Measurements from ENCODE around the gene INVS. TPM values are rescaled to one million over a fixed set of nuclear protein-coding genes. Genes with fewer than 3 reads are reported as not detected.

INVS gene
- total and polyA plus RNA-seq, 2 experiments from 2014 or later = 8.5 to 17.0 TPM

DNA sequence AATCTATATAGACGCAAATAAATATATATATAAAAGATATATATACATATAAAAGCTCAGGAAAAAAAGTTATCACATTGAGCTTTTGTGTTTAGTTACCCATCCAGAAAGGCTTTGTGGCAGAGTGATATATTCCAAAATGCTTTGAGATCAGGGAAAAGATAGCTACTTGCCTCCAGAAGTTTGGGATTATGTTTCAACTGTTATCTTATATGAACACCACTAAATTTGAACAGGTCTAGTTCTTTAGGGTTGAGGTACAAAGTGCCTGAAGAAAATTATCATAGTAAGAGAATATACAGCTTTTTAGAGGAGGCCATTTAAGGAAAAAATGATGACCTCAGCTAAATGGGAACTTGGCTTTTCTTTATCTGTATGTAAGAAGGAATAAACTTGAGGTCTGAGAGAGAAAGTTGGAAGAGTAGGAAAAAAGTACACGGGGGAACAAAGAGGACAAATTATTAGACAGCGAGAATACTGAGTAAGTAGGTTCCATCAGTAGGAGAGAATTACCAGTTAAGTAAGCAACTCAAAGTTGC lies 2.6 kb upstream of the INVS start:
- Histone ChIP-seq H3K9me3 (ENCODE audit: low read depth) (no peaks in the 10 kb centered on the region), H3K4me3 (no peak overlapping the region), H3K9me2 (ENCODE audit: insufficient read depth) (no peaks in the 10 kb centered on the region), H3K9ac (no peak overlapping the region), H3F3A (ENCODE audit: insufficient read depth) (peaks cover 18% of the 10 kb centered on the region), H3K36me3 (ENCODE audit: low read depth) (no peaks in the 10 kb centered on the region), H3K4me2 (ENCODE audit: unreplicated experiment) (no peak overlapping the region), H3K79me2 (ENCODE audit: insufficient read depth) (peaks cover 81% of the 10 kb centered on the region), H4K20me1 (ENCODE audit: insufficient read depth) (peaks cover 13% of the 10 kb centered on the region), H3K27ac (no peak overlapping the region), H3K27me3 (replicated peaks; ENCODE audit: insufficient read depth) (no peaks in the 10 kb centered on the region), H2AFZ (no peak overlapping the region), H3K4me1 (ENCODE audit: insufficient read depth) (peaks cover 21% of the 10 kb centered on the region; the same call in 1 of the 2 replicates)
- no peak for DNase-seq
- TF ChIP-seq EZH2 (IDR thresholded peaks at IDR 0.05; ENCODE audit: insufficient read depth, poor library complexity, severe bottlenecking) = no peak
- in situ Hi-C loops (cut with MboI) = no loop called here
- 74 to 80% methylated on average over 3 of the region's 3 CpGs for WGBS, 2 experiments (ENCODE audit: low coverage in 1 of 2, low lambda C conversion rate in 2 of 2, missing lambda C conversion rate in 2 of 2)

GRCh38 chr9:100098046-100098886 lies 777 bp upstream of the INVS start:
- 2 to 3% methylated on average over 37 of the region's 37 CpGs for WGBS, 2 experiments (ENCODE audit: low coverage in 1 of 2, low lambda C conversion rate in 2 of 2, missing lambda C conversion rate in 2 of 2)
- Histone ChIP-seq H3K4me1 (ENCODE audit: insufficient read depth) (peaks cover 21% of the 10 kb centered on the region; the same call in 1 of the 2 replicates), H3K9me3 (ENCODE audit: low read depth) (no peaks in the 10 kb centered on the region), H3K36me3 (ENCODE audit: low read depth) (no peaks in the 10 kb centered on the region), H3K9ac (peak overlapping the region; percentile 91), H3K79me2 (ENCODE audit: insufficient read depth) (peaks cover 66% of the 10 kb centered on the region), H2AFZ (peak overlapping the region; percentile 84), H4K20me1 (ENCODE audit: insufficient read depth) (peaks cover 3% of the 10 kb centered on the region; the same call in 1 of the 2 replicates), H3K27me3 (replicated peaks; ENCODE audit: insufficient read depth) (no peaks in the 10 kb centered on the region), H3K27ac (peak overlapping the region; percentile 85), H3K4me2 (ENCODE audit: unreplicated experiment) (peak overlapping the region; percentile 85), H3K9me2 (ENCODE audit: insufficient read depth) (no peaks in the 10 kb centered on the region), H3F3A (ENCODE audit: insufficient read depth) (peaks cover 18% of the 10 kb centered on the region), H3K4me3 (peak overlapping the region; percentile 97)
- DNase-seq = peak; percentile 78
- TF ChIP-seq EZH2phosphoT487 (IDR thresholded peaks at IDR 0.05; ENCODE audit: insufficient read depth, low read depth) (no peak), EZH2 (IDR thresholded peaks at IDR 0.05; ENCODE audit: insufficient read depth, poor library complexity, severe bottlenecking) (no peak)
- in situ Hi-C loops (cut with MboI) = no loop called here

- peak overlapping the region; percentile 91 for H3K9ac ChIP-seq
- H3K79me2 ChIP-seq (ENCODE audit: insufficient read depth) = peaks cover 52% of the 10 kb centered on the region
- no peak for DNase-seq
- H2AFZ ChIP-seq = peak overlapping the region; percentile 96
- H3K9me3 ChIP-seq (ENCODE audit: low read depth) = no peaks in the 10 kb centered on the region
- H3F3A ChIP-seq (ENCODE audit: insufficient read depth) = peaks cover 18% of the 10 kb centered on the region
- H3K4me3 ChIP-seq = peak overlapping the region; percentile 97
- no peaks in the 10 kb centered on the region for H3K9me2 ChIP-seq (ENCODE audit: insufficient read depth)
- TF ChIP-seq EZH2 (IDR thresholded peaks at IDR 0.05; ENCODE audit: insufficient read depth, poor library complexity, severe bottlenecking) (no peak), EZH2phosphoT487 (IDR thresholded peaks at IDR 0.05; ENCODE audit: insufficient read depth, low read depth) (no peak)
- peak overlapping the region; percentile 96 for H3K4me2 ChIP-seq (ENCODE audit: unreplicated experiment)
- no peaks in the 10 kb centered on the region for H3K27me3 ChIP-seq (replicated peaks; ENCODE audit: insufficient read depth)
- H3K4me1 ChIP-seq (ENCODE audit: insufficient read depth) = peaks cover 21% of the 10 kb centered on the region; the same call in 1 of the 2 replicates
- in situ Hi-C loops (cut with MboI) = no loop called here
- H3K27ac ChIP-seq = peak overlapping the region; percentile 64
- 2 to 5% methylated on average over 8 to 10 of the region's 10 CpGs for WGBS, 2 experiments (ENCODE audit: low coverage in 1 of 2, low lambda C conversion rate in 2 of 2, missing lambda C conversion rate in 2 of 2)
- peaks cover 10% of the 10 kb centered on the region; the same call in 1 of the 2 replicates for H3K36me3 ChIP-seq (ENCODE audit: low read depth)
- peaks cover 3% of the 10 kb centered on the region; the same call in 1 of the 2 replicates for H4K20me1 ChIP-seq (ENCODE audit: insufficient read depth)
These were observed 639 bp downstream of the INVS start for GRCh38 chr9:100099722-100100042.

- peaks cover 47% of the 10 kb centered on the region for H3K79me2 ChIP-seq (ENCODE audit: insufficient read depth)
- peak overlapping the region; percentile 96 for H3K4me2 ChIP-seq (ENCODE audit: unreplicated experiment)
- H3K36me3 ChIP-seq (ENCODE audit: low read depth) = peaks cover 12% of the 10 kb centered on the region; the same call in 1 of the 2 replicates
- TF ChIP-seq EZH2 (IDR thresholded peaks at IDR 0.05; ENCODE audit: insufficient read depth, poor library complexity, severe bottlenecking) = no peak
- TF ChIP-seq EZH2phosphoT487 (IDR thresholded peaks at IDR 0.05; ENCODE audit: insufficient read depth, low read depth) = no peak
- no peaks in the 10 kb centered on the region for H3K9me2 ChIP-seq (ENCODE audit: insufficient read depth)
- H3F3A ChIP-seq (ENCODE audit: insufficient read depth) = peaks cover 18% of the 10 kb centered on the region
- in situ Hi-C loops (cut with MboI) = no loop called here
- peak overlapping the region; percentile 64 for H3K27ac ChIP-seq
- DNase-seq = no peak
- H3K27me3 ChIP-seq (replicated peaks; ENCODE audit: insufficient read depth) = no peaks in the 10 kb centered on the region
- peaks cover 21% of the 10 kb centered on the region; the same call in 1 of the 2 replicates for H3K4me1 ChIP-seq (ENCODE audit: insufficient read depth)
- peak overlapping the region; percentile 91 for H3K9ac ChIP-seq
- 57 to 79% methylated on average over 2 of the region's 2 CpGs for WGBS, 2 experiments (ENCODE audit: low coverage in 1 of 2, low lambda C conversion rate in 2 of 2, missing lambda C conversion rate in 2 of 2)
- H3K4me3 ChIP-seq = peak overlapping the region; percentile 97
- no peaks in the 10 kb centered on the region for H3K9me3 ChIP-seq (ENCODE audit: low read depth)
- H4K20me1 ChIP-seq (ENCODE audit: insufficient read depth) = peaks cover 3% of the 10 kb centered on the region; the same call in 1 of the 2 replicates
- H2AFZ ChIP-seq = peak overlapping the region; percentile 96
These were observed 1.2 kb downstream of the INVS start for GRCh38 chr9:100100146-100100667.

Data from GM23248 (cell line).